HepG2 (cell line): Measurements from ENCODE around the gene CDK2. TPM values are rescaled to one million over a fixed set of nuclear protein-coding genes. Genes with fewer than 3 reads are reported as not detected.

Experiments used
- HNRNPUL1 ChIP-seq: fragments of 200-400 bp; formaldehyde crosslinking; IDR thresholded peaks from 2 replicates; pipeline ENCODE4 v1.6.1; 2017; ENCODE audit warnings: low read depth, mild to moderate bottlenecking, low read length, moderate library complexity
- RARG ChIP-seq: sonication (generic); formaldehyde crosslinking; IDR thresholded peaks from 2 replicates; pipeline ENCODE4 v1.4.0; 2020; ENCODE audit warnings: low read depth, mild to moderate bottlenecking, missing genetic modification reagents
- SRSF1 ChIP-seq: fragments of 200-400 bp; formaldehyde crosslinking; optimal IDR thresholded peaks from 2 replicates; pipeline ENCODE3; 2017; ENCODE audit warnings: mild to moderate bottlenecking, low read depth, low read length, moderate library complexity
- ZFX ChIP-seq: sonication (generic); formaldehyde crosslinking; IDR thresholded peaks from 2 replicates; pipeline ENCODE4 v1.4.0; 2020; ENCODE audit warnings: mild to moderate bottlenecking, low read depth, missing genetic modification reagents, moderate library complexity
- ZNF256 ChIP-seq: sonication (generic); formaldehyde crosslinking; conservative IDR thresholded peaks from 2 replicates; pipeline ENCODE4 v1.4.0; 2020; ENCODE audit warnings: missing genetic modification reagents
- ZNF350 ChIP-seq: sonication (generic); formaldehyde crosslinking; IDR thresholded peaks from 2 replicates; pipeline ENCODE4 v1.4.0; 2020; ENCODE audit warnings: mild to moderate bottlenecking, low read depth, missing genetic modification reagents, borderline replicate concordance
- ZNF510 ChIP-seq: sonication (generic); formaldehyde crosslinking; IDR thresholded peaks from 2 replicates; pipeline ENCODE4 v1.4.0; 2020; ENCODE audit warnings: low read depth, mild to moderate bottlenecking, missing genetic modification reagents
- polyA plus RNA-seq, 8 experiments: library from polyadenylated mRNA; depleted of rRNA in 3 of 8; stranded (reverse) in 7 of 8; unstranded in 1 of 8; fragments of >200 nt; fragmentation: Illumina TruSeq in 4 of 8; extraction: Trizol in 4 of 8; gene quantifications; 2 replicates each; pipeline versions ENCODE4 v1.2.1 to v1.2.3, GENCODE V29; 2011 to 2016; ENCODE audit warnings: low read depth in 4 of 8, missing spikeins in 1 of 8, mixed read lengths in 1 of 8; ENCODE audit not compliant: insufficient read depth in 1 of 8
- total RNA-seq, 5 experiments: library from RNA; depleted of rRNA; stranded (reverse); fragments of >200 nt; fragmentation: Illumina TruSeq; extraction: Trizol; gene quantifications; 2 replicates each; pipeline ENCODE4 v1.2.3, GENCODE V29; 2016; ENCODE audit warnings: low read depth in 1 of 5
- TF ChIP-seq, protein P1 (sequence below): sonication (generic); formaldehyde crosslinking; IDR thresholded peaks from 2 replicates; pipeline ENCODE4 v1.4.0; 2020; ENCODE audit warnings: missing genetic modification reagents
- TF ChIP-seq, protein P2 (sequence below): sonication (generic); formaldehyde crosslinking; IDR thresholded peaks from 2 replicates; pipeline ENCODE4 v1.4.0; 2020; ENCODE audit warnings: missing genetic modification reagents
- TF ChIP-seq, protein P3 (sequence below): sonication (generic); formaldehyde crosslinking; IDR thresholded peaks from 2 replicates; pipeline ENCODE4 v1.4.0; 2020; ENCODE audit warnings: missing genetic modification reagents
- TF ChIP-seq, protein P4 (sequence below): sonication (generic); formaldehyde crosslinking; IDR thresholded peaks from 2 replicates; pipeline ENCODE4 v1.4.0; 2020; ENCODE audit warnings: missing genetic modification reagents, borderline replicate concordance
- TF ChIP-seq, protein P5 (sequence below): IDR thresholded peaks from 2 replicates; pipeline ENCODE4 v1.6.1; 2012; ENCODE audit warnings: low read depth, low read length, improper control_type of control experiment

Gene CDK2
- total and polyA plus RNA-seq, 2 of the 13 experiments (the other 11 are each of a cell fraction or from before 2014, with no cell fraction given): 47.5 to 52.6 TPM

DNA sequence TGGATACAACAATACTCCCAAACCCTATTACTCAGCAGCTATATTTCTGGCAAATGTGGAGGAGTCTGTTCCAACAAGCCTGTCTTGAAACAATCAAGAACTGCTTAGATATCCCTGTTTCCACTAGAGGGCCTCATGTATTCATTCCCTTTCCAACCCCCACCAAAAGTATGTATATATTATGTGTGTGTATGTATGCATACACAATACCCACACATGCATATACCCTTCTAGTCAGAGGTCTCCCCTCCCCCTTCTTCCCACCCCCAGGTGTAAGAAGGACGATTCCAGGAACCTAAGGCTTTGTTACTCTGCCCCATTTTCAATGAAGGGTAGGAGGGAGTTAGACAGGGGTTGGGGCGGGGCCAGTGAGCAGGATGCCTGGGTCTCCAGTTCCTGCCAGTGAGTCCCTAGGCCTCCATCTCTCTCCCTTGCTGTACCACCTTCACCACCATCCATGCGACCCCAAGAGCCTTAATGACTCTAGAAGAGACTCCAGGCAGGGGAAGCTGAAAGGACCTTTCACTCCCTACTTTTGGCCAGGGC lies 35.8 kb upstream of the CDK2 start, which contains the start of gene DGKA (continued):
- TF ChIP-seq, protein P1, sequence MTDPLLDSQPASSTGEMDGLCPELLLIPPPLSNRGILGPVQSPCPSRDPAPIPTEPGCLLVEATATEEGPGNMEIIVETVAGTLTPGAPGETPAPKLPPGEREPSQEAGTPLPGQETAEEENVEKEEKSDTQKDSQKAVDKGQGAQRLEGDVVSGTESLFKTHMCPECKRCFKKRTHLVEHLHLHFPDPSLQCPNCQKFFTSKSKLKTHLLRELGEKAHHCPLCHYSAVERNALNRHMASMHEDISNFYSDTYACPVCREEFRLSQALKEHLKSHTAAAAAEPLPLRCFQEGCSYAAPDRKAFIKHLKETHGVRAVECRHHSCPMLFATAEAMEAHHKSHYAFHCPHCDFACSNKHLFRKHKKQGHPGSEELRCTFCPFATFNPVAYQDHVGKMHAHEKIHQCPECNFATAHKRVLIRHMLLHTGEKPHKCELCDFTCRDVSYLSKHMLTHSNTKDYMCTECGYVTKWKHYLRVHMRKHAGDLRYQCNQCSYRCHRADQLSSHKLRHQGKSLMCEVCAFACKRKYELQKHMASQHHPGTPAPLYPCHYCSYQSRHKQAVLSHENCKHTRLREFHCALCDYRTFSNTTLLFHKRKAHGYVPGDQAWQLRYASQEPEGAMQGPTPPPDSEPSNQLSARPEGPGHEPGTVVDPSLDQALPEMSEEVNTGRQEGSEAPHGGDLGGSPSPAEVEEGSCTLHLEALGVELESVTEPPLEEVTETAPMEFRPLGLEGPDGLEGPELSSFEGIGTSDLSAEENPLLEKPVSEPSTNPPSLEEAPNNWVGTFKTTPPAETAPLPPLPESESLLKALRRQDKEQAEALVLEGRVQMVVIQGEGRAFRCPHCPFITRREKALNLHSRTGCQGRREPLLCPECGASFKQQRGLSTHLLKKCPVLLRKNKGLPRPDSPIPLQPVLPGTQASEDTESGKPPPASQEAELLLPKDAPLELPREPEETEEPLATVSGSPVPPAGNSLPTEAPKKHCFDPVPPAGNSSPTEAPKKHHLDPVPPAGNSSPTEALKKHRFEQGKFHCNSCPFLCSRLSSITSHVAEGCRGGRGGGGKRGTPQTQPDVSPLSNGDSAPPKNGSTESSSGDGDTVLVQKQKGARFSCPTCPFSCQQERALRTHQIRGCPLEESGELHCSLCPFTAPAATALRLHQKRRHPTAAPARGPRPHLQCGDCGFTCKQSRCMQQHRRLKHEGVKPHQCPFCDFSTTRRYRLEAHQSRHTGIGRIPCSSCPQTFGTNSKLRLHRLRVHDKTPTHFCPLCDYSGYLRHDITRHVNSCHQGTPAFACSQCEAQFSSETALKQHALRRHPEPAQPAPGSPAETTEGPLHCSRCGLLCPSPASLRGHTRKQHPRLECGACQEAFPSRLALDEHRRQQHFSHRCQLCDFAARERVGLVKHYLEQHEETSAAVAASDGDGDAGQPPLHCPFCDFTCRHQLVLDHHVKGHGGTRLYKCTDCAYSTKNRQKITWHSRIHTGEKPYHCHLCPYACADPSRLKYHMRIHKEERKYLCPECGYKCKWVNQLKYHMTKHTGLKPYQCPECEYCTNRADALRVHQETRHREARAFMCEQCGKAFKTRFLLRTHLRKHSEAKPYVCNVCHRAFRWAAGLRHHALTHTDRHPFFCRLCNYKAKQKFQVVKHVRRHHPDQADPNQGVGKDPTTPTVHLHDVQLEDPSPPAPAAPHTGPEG (CRISPR knock-in tag): no peak
- TF ChIP-seq, protein P2, sequence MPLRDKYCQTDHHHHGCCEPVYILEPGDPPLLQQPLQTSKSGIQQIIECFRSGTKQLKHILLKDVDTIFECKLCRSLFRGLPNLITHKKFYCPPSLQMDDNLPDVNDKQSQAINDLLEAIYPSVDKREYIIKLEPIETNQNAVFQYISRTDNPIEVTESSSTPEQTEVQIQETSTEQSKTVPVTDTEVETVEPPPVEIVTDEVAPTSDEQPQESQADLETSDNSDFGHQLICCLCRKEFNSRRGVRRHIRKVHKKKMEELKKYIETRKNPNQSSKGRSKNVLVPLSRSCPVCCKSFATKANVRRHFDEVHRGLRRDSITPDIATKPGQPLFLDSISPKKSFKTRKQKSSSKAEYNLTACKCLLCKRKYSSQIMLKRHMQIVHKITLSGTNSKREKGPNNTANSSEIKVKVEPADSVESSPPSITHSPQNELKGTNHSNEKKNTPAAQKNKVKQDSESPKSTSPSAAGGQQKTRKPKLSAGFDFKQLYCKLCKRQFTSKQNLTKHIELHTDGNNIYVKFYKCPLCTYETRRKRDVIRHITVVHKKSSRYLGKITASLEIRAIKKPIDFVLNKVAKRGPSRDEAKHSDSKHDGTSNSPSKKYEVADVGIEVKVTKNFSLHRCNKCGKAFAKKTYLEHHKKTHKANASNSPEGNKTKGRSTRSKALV: no peak
- TF ChIP-seq ZNF350 (0 out of 2 replicates have a peak, but pooled peaks have one; percentile 24), SRSF1 (no peak), RARG (CRISPR knock-in tag) (no peak), ZNF510 (CRISPR knock-in tag) (0 out of 2 replicates have a peak, but pooled peaks have one; percentile 44), ZNF256 (no peak), ZFX (CRISPR knock-in tag) (0 out of 2 replicates have a peak, but pooled peaks have one; percentile 26), HNRNPUL1 (no peak)
- TF ChIP-seq, protein P3, sequence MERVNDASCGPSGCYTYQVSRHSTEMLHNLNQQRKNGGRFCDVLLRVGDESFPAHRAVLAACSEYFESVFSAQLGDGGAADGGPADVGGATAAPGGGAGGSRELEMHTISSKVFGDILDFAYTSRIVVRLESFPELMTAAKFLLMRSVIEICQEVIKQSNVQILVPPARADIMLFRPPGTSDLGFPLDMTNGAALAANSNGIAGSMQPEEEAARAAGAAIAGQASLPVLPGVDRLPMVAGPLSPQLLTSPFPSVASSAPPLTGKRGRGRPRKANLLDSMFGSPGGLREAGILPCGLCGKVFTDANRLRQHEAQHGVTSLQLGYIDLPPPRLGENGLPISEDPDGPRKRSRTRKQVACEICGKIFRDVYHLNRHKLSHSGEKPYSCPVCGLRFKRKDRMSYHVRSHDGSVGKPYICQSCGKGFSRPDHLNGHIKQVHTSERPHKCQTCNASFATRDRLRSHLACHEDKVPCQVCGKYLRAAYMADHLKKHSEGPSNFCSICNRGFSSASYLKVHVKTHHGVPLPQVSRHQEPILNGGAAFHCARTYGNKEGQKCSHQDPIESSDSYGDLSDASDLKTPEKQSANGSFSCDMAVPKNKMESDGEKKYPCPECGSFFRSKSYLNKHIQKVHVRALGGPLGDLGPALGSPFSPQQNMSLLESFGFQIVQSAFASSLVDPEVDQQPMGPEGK (CRISPR knock-in tag): peak; percentile 63
- TF ChIP-seq, protein P4, sequence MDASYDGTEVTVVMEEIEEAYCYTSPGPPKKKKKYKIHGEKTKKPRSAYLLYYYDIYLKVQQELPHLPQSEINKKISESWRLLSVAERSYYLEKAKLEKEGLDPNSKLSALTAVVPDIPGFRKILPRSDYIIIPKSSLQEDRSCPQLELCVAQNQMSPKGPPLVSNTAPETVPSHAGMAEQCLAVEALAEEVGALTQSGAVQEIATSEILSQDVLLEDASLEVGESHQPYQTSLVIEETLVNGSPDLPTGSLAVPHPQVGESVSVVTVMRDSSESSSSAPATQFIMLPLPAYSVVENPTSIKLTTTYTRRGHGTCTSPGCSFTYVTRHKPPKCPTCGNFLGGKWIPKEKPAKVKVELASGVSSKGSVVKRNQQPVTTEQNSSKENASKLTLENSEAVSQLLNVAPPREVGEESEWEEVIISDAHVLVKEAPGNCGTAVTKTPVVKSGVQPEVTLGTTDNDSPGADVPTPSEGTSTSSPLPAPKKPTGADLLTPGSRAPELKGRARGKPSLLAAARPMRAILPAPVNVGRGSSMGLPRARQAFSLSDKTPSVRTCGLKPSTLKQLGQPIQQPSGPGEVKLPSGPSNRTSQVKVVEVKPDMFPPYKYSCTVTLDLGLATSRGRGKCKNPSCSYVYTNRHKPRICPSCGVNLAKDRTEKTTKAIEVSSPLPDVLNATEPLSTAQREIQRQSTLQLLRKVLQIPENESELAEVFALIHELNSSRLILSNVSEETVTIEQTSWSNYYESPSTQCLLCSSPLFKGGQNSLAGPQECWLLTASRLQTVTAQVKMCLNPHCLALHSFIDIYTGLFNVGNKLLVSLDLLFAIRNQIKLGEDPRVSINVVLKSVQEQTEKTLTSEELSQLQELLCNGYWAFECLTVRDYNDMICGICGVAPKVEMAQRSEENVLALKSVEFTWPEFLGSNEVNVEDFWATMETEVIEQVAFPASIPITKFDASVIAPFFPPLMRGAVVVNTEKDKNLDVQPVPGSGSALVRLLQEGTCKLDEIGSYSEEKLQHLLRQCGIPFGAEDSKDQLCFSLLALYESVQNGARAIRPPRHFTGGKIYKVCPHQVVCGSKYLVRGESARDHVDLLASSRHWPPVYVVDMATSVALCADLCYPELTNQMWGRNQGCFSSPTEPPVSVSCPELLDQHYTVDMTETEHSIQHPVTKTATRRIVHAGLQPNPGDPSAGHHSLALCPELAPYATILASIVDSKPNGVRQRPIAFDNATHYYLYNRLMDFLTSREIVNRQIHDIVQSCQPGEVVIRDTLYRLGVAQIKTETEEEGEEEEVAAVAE (CRISPR knock-in tag): no peak
- TF ChIP-seq, protein P5, sequence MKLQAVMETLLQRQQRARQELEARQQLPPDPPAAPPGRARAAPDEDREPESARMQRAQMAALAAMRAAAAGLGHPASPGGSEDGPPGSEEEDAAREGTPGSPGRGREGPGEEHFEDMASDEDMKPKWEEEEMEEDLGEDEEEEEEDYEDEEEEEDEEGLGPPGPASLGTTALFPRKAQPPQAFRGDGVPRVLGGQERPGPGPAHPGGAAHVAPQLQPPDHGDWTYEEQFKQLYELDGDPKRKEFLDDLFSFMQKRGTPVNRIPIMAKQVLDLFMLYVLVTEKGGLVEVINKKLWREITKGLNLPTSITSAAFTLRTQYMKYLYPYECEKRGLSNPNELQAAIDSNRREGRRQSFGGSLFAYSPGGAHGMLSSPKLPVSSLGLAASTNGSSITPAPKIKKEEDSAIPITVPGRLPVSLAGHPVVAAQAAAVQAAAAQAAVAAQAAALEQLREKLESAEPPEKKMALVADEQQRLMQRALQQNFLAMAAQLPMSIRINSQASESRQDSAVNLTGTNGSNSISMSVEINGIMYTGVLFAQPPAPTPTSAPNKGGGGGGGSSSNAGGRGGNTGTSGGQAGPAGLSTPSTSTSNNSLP: 0 out of 2 replicates have a peak, but pooled peaks have one; percentile 10
